ENCODE results near the gene RAB6A.
"Not testable (repeated sequence)": the region's sequence is repeated elsewhere in the genome, so short reads cannot be mapped to it uniquely, and the experiment has no call there.

Gene RAB6A

DNA sequence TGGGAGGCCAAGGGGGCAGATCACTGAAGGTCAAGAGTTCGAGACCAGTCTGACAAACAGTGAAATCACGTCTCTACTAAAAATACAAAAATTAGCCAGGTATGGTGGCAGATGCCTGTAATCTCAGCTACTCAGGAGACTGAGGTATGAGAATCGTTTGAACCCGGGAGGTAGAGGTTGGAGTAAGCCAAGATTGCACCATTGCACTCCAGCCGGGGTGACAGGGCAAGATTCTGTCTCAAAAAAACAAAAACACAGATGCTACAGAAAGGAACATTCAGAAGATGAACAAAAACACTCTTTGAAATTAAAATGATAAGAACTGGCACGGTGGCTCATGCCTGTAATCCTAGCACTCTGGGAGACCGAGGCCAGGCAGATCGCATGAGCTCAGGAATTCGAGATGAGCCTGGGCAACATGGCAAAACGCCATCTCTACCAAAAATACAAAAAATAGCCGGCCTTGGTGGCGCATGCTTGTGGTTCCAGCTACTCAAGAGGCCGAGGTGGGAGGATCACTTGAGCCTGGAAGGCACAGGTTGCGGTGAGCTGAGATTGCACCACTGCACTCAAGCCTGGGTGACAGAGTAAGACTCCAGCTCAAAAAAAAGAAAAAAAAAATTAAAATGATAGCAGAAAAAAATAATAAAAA, 8.5 kb downstream of the RAB6A start:
- no peaks in the 10 kb centered on the region for H3F3A ChIP-seq (ENCODE audit: insufficient read depth, low read length)
- H4K20me1 ChIP-seq (ENCODE audit: insufficient read depth, low read length) = 0 out of 2 replicates have a peak, but pooled peaks cover 5% of the 10 kb centered on the region
- H3K36me3 ChIP-seq (replicated peaks; ENCODE audit: insufficient read depth, low read length) = no peaks in the 10 kb centered on the region
- H3K4me2 ChIP-seq (ENCODE audit: low read depth, low read length) = no peak overlapping the region
- H2AFZ ChIP-seq (ENCODE audit: low read length) = no peak overlapping the region
- no peak overlapping the region for H3K9ac ChIP-seq (ENCODE audit: low read length)
- no peak for DNase-seq
- no peaks in the 10 kb centered on the region for H3K27me3 ChIP-seq (replicated peaks; ENCODE audit: insufficient read depth, low read length)
- H3K27ac ChIP-seq (ENCODE audit: low read length) = no peak overlapping the region
- H3K4me1 ChIP-seq (ENCODE audit: low read length) = no peaks in the 10 kb centered on the region
- no peak overlapping the region for H3K4me3 ChIP-seq (ENCODE audit: low read length)
- H3K9me3 ChIP-seq (replicated peaks; ENCODE audit: insufficient read depth, low read length) = no peaks in the 10 kb centered on the region
- no peaks in the 10 kb centered on the region for H3K9me2 ChIP-seq (replicated peaks; ENCODE audit: insufficient read depth, low read length)
- peaks cover 91% of the 10 kb centered on the region for H3K79me2 ChIP-seq (ENCODE audit: low read length)
- TF ChIP-seq EZH2phosphoT487 (IDR thresholded peaks at IDR 0.05; ENCODE audit: low read length) = no peak
- TF ChIP-seq EZH2 (optimal IDR thresholded peaks at IDR 0.05; ENCODE audit: low read depth, low read length) = no peak
- TF ChIP-seq CTCF (IDR thresholded peaks at IDR 0.05; ENCODE audit: low read length) = no peak

DNA sequence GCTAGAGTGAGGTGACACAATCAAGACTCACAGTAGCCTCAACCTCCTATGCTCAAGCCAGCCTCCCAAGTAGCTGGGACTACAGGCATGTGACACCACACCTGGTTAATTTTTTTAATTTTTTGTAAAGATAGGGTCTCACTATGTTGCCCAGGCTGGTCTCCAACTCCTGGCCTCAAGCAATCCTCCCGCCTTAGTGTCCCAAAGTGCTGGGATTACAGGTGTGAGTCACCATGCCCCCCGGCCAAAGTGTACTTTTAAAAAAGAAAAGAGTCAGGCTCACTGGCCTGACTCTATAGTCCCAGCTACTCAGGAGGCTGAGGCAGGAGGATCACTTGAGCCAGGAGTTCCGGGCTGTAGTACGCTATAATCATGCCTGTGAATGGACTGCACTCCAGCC, 10.0 kb downstream of the RAB6A start:
- H3K79me2 ChIP-seq (ENCODE audit: low read length) = peaks cover 91% of the 10 kb centered on the region
- not testable (repeated sequence) for H3K9me2 ChIP-seq (replicated peaks; ENCODE audit: insufficient read depth, low read length); H3K9ac ChIP-seq (ENCODE audit: low read length); H3K4me3 ChIP-seq (ENCODE audit: low read length); H3K27ac ChIP-seq (ENCODE audit: low read length); H3K27me3 ChIP-seq (replicated peaks; ENCODE audit: insufficient read depth, low read length); DNase-seq; H4K20me1 ChIP-seq (ENCODE audit: insufficient read depth, low read length); H3K4me1 ChIP-seq (ENCODE audit: low read length); H2AFZ ChIP-seq (ENCODE audit: low read length); H3K36me3 ChIP-seq (replicated peaks; ENCODE audit: insufficient read depth, low read length); H3F3A ChIP-seq (ENCODE audit: insufficient read depth, low read length); H3K9me3 ChIP-seq (replicated peaks; ENCODE audit: insufficient read depth, low read length); H3K4me2 ChIP-seq (ENCODE audit: low read depth, low read length)

DNA sequence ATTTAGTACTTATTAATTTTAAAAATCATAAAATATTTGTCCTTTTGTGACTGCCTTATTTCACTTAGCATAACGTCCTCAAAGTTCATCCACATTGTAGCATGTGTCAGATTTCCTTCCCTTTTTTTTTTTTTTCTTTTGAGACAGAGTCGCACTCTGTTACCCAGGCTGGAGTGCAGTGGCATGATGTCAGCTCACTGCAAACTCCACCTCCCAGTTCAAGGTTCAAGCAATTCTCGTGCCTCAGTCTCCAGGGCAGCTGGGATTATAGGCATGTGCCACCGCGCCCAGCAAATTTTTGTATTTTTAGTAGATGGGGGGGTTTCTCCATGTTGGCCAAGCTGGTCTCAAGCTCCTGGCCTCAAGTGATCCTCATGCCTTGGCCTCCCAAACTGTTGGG, 10.6 kb downstream of the RAB6A start:
- Histone ChIP-seq H3K4me2 (ENCODE audit: low read depth, low read length) (no peak overlapping the region), H3K9me3 (replicated peaks; ENCODE audit: insufficient read depth, low read length) (no peaks in the 10 kb centered on the region), H3K36me3 (replicated peaks; ENCODE audit: insufficient read depth, low read length) (no peaks in the 10 kb centered on the region), H4K20me1 (ENCODE audit: insufficient read depth, low read length) (0 out of 2 replicates have a peak, but pooled peaks cover 5% of the 10 kb centered on the region), H2AFZ (ENCODE audit: low read length) (no peak overlapping the region), H3K4me1 (ENCODE audit: low read length) (no peaks in the 10 kb centered on the region), H3K27ac (ENCODE audit: low read length) (no peak overlapping the region), H3K9me2 (replicated peaks; ENCODE audit: insufficient read depth, low read length) (no peaks in the 10 kb centered on the region), H3K4me3 (ENCODE audit: low read length) (no peak overlapping the region), H3F3A (ENCODE audit: insufficient read depth, low read length) (no peaks in the 10 kb centered on the region), H3K27me3 (replicated peaks; ENCODE audit: insufficient read depth, low read length) (no peaks in the 10 kb centered on the region), H3K79me2 (ENCODE audit: low read length) (peaks cover 91% of the 10 kb centered on the region), H3K9ac (ENCODE audit: low read length) (no peak overlapping the region)
- DNase-seq = no peak
- TF ChIP-seq CTCF (IDR thresholded peaks at IDR 0.05; ENCODE audit: low read length) = no peak
- no peak for TF ChIP-seq EZH2 (optimal IDR thresholded peaks at IDR 0.05; ENCODE audit: low read depth, low read length)
- no peak for TF ChIP-seq EZH2phosphoT487 (IDR thresholded peaks at IDR 0.05; ENCODE audit: low read length)

DNA sequence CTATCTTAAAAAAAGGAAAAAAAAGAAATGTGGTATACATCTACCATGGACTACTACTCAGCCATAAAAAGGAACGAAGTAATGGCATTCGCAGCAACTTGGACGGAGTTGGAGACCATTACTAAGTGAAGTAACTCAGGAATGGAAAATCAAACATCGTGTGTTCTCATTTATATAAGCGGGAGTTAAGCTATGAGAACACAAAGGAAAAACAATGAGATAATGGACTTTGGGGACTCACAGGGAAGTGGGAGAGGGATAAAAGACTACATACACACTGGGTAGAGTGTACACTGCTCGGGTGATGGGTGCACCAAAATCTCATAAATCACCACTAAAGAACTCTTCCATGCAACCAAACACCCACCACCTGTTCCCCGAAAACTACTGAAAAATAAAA, 11.8 kb downstream of the RAB6A start:
- 0 out of 2 replicates have a peak, but pooled peaks cover 5% of the 10 kb centered on the region for H4K20me1 ChIP-seq (ENCODE audit: insufficient read depth, low read length)

More for the DNA sequence above, 11.8 kb downstream of the RAB6A start:
- Histone ChIP-seq H3K9me2 (replicated peaks; ENCODE audit: insufficient read depth, low read length) (no peaks in the 10 kb centered on the region), H2AFZ (ENCODE audit: low read length) (no peak overlapping the region), H3K27ac (ENCODE audit: low read length) (no peak overlapping the region), H3K79me2 (ENCODE audit: low read length) (peaks cover 88% of the 10 kb centered on the region), H3K4me1 (ENCODE audit: low read length) (no peaks in the 10 kb centered on the region), H3K9ac (ENCODE audit: low read length) (no peak overlapping the region), H3K27me3 (replicated peaks; ENCODE audit: insufficient read depth, low read length) (no peaks in the 10 kb centered on the region), H3K36me3 (replicated peaks; ENCODE audit: insufficient read depth, low read length) (no peaks in the 10 kb centered on the region), H3K9me3 (replicated peaks; ENCODE audit: insufficient read depth, low read length) (no peaks in the 10 kb centered on the region), H3F3A (ENCODE audit: insufficient read depth, low read length) (no peaks in the 10 kb centered on the region), H3K4me2 (ENCODE audit: low read depth, low read length) (no peak overlapping the region), H3K4me3 (ENCODE audit: low read length) (no peak overlapping the region)
- no peak for DNase-seq
- TF ChIP-seq CTCF (IDR thresholded peaks at IDR 0.05; ENCODE audit: low read length) = no peak
- no peak for TF ChIP-seq EZH2phosphoT487 (IDR thresholded peaks at IDR 0.05; ENCODE audit: low read length)
- no peak for TF ChIP-seq EZH2 (optimal IDR thresholded peaks at IDR 0.05; ENCODE audit: low read depth, low read length)

Measured in MM.1S (cell line).